Coronary artery (tissue), 2 donors: ENCODE measurements around the gene FBXO11.
"Not testable (repeated sequence)": the region's sequence is repeated elsewhere in the genome, so short reads cannot be mapped to it uniquely, and the experiment has no call there.

Experiments used
- DNase-seq: peaks from one replicate; pipeline ENCODE4 v3.0.0-alpha.2; 2017; ENCODE audit warnings: low spot score
- H3K27ac ChIP-seq, 2 donors: fragments of 200-600 bp; sonication (generic); one replicate each; pipeline ENCODE4 v1.5.1; 2016 to 2019
- H3K4me3 ChIP-seq: fragments of 200-600 bp; sonication (generic); 2 replicates; pipeline ENCODE4 v1.5.1; 2016; ENCODE audit warnings: mild to moderate bottlenecking, moderate library complexity
- CTCF ChIP-seq: fragments of 200-600 bp; sonication (generic); IDR thresholded peaks from one replicate; pipeline ENCODE4 v1.5.1; 2019; ENCODE audit warnings: antibody characterized with exemption

The FBXO11 gene

GRCh38 chr2:47935071-47935470 is 28.8 kb upstream of the FBXO11 start:
- H3K27ac ChIP-seq = no peak overlapping the region
- no peak for DNase-seq
- no peak overlapping the region for H3K4me3 ChIP-seq
- TF ChIP-seq CTCF = no peak

- Histone ChIP-seq H3K27ac (no peak overlapping the region), H3K4me3 (no peak overlapping the region)
- DNase-seq = no peak
- no peak for TF ChIP-seq CTCF
Measured at GRCh38 chr2:47918043-47918442, 11.7 kb upstream of the FBXO11 start.

GRCh38 chr2:47917276-47917961 is 11.1 kb upstream of the FBXO11 start:
- Histone ChIP-seq H3K4me3 (no peak overlapping the region), H3K27ac (no peak overlapping the region)
- no peak for TF ChIP-seq CTCF
- DNase-seq = no peak

- no peak for TF ChIP-seq CTCF
- Histone ChIP-seq H3K27ac (no peak overlapping the region), H3K4me3 (no peak overlapping the region)
- DNase-seq = no peak
Measured at GRCh38 chr2:47916412-47916811, 10.1 kb upstream of the FBXO11 start.

- not testable (repeated sequence) for H3K4me3 ChIP-seq, DNase-seq, H3K27ac ChIP-seq
Measured at GRCh38 chr2:47910662-47911061, 4.4 kb upstream of the FBXO11 start.

GRCh38 chr2:47908682-47909081 is 2.4 kb upstream of the FBXO11 start:
- no peak for DNase-seq
- TF ChIP-seq CTCF = no peak
- Histone ChIP-seq H3K4me3 (no peak overlapping the region), H3K27ac (no peak overlapping the region)

GRCh38 chr2:47907039-47907781 is 912 bp upstream of the FBXO11 start:
- Histone ChIP-seq H3K4me3 (peak overlapping the region; percentile 84), H3K27ac (peak overlapping the region; percentile 97 to 99)
- no peak for DNase-seq
- TF ChIP-seq CTCF = no peak
